Fibroblast of the aortic adventitia (primary cell): ENCODE measurements around the gene SCIMP. TPM values are rescaled to one million over a fixed set of nuclear protein-coding genes. Genes with fewer than 3 reads are reported as not detected.
A peak's percentile ranks its signal among the peaks of the same experiment; 100 is the strongest.
"Not testable (repeated sequence)": the region's sequence is repeated elsewhere in the genome, so short reads cannot be mapped to it uniquely, and the experiment has no call there.

ENCODE experiments used
- DNase-seq: peaks from one replicate; pipeline ENCODE4 v3.0.0-alpha.2; 2010; ENCODE audit warnings: low read depth
- H3K4me3 ChIP-seq: 2 replicates; pipeline ENCODE4 v1.5.1; 2011; ENCODE audit warnings: low read depth, mild to moderate bottlenecking, control low read depth, low read length, moderate library complexity
- total RNA-seq: library from RNA; depleted of rRNA; stranded (reverse); fragments of >200 nt; gene quantifications from 2 replicates; pipeline ENCODE4 v1.2.3, GENCODE V29; 2012; ENCODE audit warnings: low replicate concordance
- TF ChIP-seq, protein P1 (sequence below): IDR thresholded peaks from 2 replicates; pipeline ENCODE4 v1.5.1; 2011; ENCODE audit warnings: mild to moderate bottlenecking, low read length, control low read depth, inconsistent platforms; ENCODE audit not compliant: insufficient read depth

The SCIMP gene
- total RNA-seq, 1 donor = not detected

DNA sequence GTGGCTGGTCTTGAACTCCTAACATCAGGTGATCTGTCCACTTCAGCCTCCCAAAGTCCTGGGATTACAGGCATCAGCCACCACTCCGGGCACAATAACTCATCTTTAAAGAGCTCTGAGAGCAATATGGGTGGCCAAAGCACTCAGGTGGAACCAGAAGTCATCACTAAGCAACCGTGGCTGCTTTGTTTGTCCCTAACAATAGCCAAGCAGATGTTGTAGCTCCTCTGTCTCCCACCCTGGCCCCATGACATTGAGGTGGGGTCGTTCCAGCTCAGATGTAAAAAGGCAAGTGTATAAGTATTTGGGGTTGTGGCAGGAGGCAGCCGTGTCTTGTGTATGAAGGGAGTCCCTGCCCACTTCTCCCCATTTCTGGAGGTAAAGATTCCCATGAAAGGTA, 3.7 kb upstream of the SCIMP start:
- TF ChIP-seq, protein P1, sequence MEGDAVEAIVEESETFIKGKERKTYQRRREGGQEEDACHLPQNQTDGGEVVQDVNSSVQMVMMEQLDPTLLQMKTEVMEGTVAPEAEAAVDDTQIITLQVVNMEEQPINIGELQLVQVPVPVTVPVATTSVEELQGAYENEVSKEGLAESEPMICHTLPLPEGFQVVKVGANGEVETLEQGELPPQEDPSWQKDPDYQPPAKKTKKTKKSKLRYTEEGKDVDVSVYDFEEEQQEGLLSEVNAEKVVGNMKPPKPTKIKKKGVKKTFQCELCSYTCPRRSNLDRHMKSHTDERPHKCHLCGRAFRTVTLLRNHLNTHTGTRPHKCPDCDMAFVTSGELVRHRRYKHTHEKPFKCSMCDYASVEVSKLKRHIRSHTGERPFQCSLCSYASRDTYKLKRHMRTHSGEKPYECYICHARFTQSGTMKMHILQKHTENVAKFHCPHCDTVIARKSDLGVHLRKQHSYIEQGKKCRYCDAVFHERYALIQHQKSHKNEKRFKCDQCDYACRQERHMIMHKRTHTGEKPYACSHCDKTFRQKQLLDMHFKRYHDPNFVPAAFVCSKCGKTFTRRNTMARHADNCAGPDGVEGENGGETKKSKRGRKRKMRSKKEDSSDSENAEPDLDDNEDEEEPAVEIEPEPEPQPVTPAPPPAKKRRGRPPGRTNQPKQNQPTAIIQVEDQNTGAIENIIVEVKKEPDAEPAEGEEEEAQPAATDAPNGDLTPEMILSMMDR = no peak
- DNase-seq = no peak
- H3K4me3 ChIP-seq = no peak overlapping the region

DNA sequence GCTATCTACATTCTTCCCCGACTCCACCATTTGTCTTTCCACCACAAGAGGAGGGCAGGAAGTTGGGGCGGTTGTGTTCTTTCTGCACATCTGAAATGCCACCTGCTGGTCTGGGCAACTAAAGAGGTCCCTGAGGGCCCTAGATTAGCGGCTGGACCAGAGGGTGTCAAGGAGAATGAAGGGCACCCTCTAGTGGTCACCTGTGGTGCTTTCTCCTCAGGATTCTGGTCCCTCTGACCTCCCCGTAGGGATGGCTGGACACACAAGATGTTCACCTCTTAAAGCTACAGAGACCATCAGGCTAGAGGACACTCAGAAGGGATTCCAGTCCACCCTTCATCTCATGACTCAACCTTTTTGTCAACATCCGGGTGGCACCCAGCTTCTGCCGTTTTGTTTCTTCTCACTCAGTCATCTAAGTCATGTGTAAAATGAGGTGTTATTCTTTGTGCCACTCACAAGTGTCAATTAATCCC, 2.9 kb upstream of the SCIMP start:
- DNase-seq = peak; percentile 49
- no peak overlapping the region for H3K4me3 ChIP-seq
- TF ChIP-seq, protein P1 = peak; percentile 55

DNA sequence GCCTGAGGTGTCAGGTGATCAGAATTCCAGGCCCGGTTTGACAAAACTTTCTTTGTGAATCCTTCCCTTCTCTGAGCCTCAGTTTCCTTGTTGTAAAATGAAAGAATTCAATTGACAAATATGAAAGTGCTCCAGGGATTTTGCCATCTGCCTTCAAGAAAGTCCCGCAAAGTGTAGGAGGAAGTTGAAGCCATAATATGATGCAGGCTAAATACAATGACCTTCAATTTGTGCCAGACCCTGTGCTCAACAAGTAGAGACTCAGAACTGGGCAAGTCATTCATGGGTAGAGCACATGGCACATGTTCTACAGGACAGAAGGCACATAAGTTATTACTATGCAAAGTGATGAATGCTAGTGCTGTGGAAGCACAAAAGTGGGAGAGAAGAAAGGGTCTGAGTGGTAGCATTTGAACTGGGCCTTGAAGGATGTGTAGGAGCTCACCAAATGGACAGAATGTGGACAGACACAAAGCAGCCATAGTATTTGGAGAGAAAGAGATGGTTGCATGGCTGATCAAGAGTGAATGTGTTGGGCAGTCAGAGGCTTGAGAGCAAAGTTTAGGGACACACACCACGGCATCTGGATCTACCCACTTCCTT, 2.4 kb upstream of the SCIMP start:
- H3K4me3 ChIP-seq = no peak overlapping the region
- TF ChIP-seq, protein P1 = no peak
- DNase-seq = no peak

DNA sequence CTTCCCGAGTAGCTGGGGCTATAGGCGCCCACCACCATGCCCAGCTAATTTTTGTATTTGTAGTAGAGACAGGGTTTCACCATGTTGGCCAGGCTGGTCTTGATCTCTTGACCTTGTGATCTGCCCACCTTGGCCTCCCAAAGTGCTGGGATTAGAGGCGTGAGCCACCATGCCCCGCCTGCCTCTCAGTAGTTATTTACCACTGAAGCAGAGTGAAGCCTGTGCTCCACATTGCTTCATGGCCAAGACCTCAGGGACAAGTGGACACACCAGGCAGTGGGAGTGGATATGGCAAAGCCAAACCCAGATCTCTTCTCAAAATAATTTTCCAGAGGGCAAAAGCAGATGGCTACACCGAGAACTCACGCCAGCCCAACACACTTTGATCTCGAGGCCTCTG, 1.2 kb downstream of the SCIMP start:
- DNase-seq, H3K4me3 ChIP-seq: not testable (repeated sequence)

DNA sequence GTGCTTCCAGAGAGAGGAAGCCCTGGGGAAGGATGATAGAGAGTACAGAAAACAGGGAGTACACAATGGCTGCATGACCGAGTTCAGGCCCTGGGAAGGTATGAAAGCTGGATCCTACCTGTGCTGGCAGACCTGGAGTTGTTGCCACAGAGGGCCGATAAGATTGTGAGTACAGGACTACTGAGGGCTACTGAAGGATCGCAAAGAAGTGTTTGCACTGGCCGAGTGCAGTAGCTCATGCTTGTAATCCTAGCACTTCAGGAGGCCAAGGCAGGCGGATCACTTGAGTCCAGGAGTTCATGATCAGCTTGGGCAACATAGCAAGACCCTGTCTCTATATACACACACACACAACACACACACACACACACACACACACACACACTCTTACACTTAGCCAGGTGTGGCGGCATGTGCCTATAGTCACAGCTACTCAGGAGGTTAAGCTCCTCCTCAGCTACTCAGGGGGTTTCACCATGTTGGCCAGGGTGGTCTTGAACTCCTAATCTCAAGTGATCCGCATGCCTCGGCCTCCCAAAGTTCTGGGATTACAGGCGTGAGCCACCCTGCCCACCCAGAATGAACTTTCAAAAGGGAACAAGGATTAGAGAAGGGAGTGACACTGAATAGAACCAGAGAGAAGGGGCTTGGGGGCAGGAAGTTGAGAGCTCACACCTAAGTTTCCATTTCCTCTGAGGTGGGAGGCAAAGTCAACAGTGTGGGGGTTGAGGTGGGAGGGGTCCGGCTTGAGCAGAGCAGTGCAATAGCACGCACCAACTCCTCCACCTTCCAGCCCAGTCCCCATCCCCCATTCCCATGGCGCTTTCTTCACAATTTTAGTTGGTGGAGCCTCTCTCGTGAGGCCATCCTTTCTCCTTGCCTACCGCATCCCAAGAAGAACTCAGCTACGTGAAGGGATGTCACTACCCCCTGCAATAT, 7.5 kb downstream of the SCIMP start:
- TF ChIP-seq, protein P1 = no peak
- no peak overlapping the region for H3K4me3 ChIP-seq
- DNase-seq = no peak

DNA sequence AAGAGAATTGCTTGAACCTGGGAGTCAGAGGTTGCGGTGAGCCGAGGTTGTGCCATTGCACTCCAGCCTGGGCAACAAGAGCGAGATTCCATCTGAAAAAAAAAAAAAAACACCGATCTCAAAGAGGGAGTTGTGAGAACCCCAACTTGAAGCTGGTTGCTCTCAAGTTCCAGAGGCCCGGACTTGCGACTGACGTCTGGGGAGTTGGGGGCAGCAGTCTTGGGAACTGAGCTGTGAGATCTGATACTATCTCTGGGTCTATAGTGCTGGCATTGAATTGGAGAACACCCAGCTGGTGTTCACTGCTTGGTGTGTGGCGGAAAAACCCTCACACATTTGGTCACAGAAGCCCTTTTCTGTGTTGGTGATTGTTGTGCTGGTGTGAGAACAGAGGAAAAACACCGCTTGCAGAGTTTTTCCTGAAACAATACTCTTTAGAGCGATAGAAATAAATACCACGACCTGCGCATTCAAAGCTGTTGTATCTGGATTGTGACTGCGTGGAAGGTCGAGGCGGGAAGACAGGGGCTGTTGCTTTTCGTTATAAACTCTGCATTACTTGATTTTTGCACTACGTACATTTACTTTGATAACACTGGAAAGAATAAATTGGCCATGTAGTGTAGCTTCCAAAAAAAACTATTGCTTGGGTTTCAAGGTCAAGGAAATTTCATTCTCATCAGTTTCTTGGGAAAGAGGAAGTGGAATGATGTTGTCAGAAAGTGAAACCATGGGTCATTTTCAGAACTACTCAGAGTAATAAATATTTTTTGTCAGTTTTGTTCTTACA, 8.8 kb downstream of the SCIMP start:
- H3K4me3 ChIP-seq = no peak overlapping the region
- TF ChIP-seq, protein P1 = no peak
- no peak for DNase-seq

DNA sequence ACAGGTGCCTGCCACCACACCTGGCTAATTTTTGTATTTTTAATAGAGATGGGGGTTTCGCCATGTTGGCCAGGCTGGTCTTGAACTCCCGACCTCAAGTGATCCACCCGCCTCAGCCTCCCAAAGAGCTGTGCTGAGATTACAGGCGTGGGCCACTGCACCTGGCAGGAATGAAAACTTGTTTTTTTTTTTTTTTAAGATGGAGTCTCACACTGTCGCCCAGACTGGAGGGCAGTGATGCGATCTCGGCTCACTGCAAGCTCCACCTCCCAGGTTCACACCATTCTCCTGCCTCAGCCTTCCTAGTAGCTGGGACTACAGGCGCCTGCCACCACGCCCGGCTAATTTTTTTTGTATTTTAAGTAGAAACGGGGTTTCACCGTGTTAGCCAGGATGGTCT, 12.7 kb downstream of the SCIMP start:
- not testable (repeated sequence) for DNase-seq, H3K4me3 ChIP-seq
